GM18517 (cell line): Measurements from ENCODE around the gene MAP4K2.
A peak's percentile ranks its signal among the peaks of the same experiment; 100 is the strongest.
"Not testable (repeated sequence)": the region's sequence is repeated elsewhere in the genome, so short reads cannot be mapped to it uniquely, and the experiment has no call there.

ENCODE experiments used
- ATAC-seq: cut with Tn5 transposase; IDR thresholded peaks from one replicate; pipeline ENCODE4 v1.9.1; 2021; ENCODE audit warnings: mild to moderate bottlenecking, moderate library complexity; ENCODE audit not compliant: unreplicated experiment

Gene MAP4K2

GRCh38 chr11:64815433-64815832 lies 12.4 kb upstream of the MAP4K2 start:
- not testable (repeated sequence) for ATAC-seq

GRCh38 chr11:64814712-64815187 lies 11.7 kb upstream of the MAP4K2 start:
- ATAC-seq, result peak; percentile 69

GRCh38 chr11:64813826-64814225 lies 10.8 kb upstream of the MAP4K2 start:
- no peak for ATAC-seq

- ATAC-seq, result peak; percentile 5
These were observed 7.9 kb upstream of the MAP4K2 start for GRCh38 chr11:64810891-64811272.

- peak; percentile 37 for ATAC-seq
These were observed 7.4 kb upstream of the MAP4K2 start, which contains the start of gene MEN1 for GRCh38 chr11:64810271-64810890. MEN1 (minus strand) TSS chr11:64810551; CDS start chr11:64810109, 442 bp downstream.

GRCh38 chr11:64809781-64810241 lies 6.8 kb upstream of the MAP4K2 start:
- ATAC-seq, result no peak

- no peak for ATAC-seq
These were observed 2.5 kb upstream of the MAP4K2 start for GRCh38 chr11:64805481-64805880.

GRCh38 chr11:64804346-64805210 lies 1.6 kb upstream of the MAP4K2 start:
- no peak for ATAC-seq

GRCh38 chr11:64803846-64804345 lies 882 bp upstream of the MAP4K2 start:
- ATAC-seq, result no peak

GRCh38 chr11:64802370-64803157 lies 450 bp downstream of the MAP4K2 start:
- ATAC-seq, result peak; percentile 16

GRCh38 chr11:64801561-64802369 lies 1.2 kb downstream of the MAP4K2 start:
- no peak for ATAC-seq

GRCh38 chr11:64801158-64801464 lies 1.9 kb downstream of the MAP4K2 start:
- ATAC-seq, result no peak

GRCh38 chr11:64800303-64801157 lies 2.5 kb downstream of the MAP4K2 start:
- no peak for ATAC-seq

- no peak for ATAC-seq
These were observed 3.3 kb downstream of the MAP4K2 start for GRCh38 chr11:64799623-64800302.

- no peak for ATAC-seq
These were observed 3.8 kb downstream of the MAP4K2 start for GRCh38 chr11:64799256-64799622.

GRCh38 chr11:64796757-64797541 lies 6.1 kb downstream of the MAP4K2 start:
- no peak for ATAC-seq

- no peak for ATAC-seq
These were observed 6.8 kb downstream of the MAP4K2 start for GRCh38 chr11:64796047-64796756.
